ENCODE results near the gene SASH1.

DNA sequence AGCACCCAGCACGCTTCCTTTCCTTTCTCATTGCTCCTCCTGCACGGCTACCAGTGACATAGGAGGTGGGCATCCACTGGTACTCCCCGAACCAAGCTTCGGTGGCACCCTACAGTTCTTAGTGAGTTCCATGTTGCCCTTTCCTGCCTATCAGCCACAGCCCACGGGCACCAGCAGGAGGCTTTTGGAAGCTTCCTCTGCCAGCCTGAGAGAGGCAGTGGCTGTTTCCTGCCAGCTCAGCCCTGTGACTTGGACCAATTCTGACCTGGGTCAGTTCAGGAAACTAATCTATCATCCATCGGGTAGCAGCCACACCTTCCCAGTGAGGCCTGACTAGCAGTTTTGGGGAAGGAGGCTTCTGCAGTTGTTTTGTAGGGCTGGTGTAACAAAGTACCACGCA, 227.8 kb downstream of the SASH1 start:
- TF ChIP-seq HDAC6 (IDR thresholded peaks at IDR 0.05; ENCODE audit: low read depth, low read length) (no peak), RXRA (IDR thresholded peaks at IDR 0.05; ENCODE audit: insufficient read depth, low read depth, low read length) (no peak), JUN (IDR thresholded peaks at IDR 0.05; ENCODE audit: low read depth, low read length) (no peak), RAD21 (IDR thresholded peaks at IDR 0.05 in 1 of 2, conservative IDR thresholded peaks at IDR 0.05 in 1 of 2; ENCODE audit: low read depth in 2 of 2, low read length in 2 of 2) (no peak), GTF2F1 (IDR thresholded peaks at IDR 0.05; ENCODE audit: borderline replicate concordance, low read depth, low read length) (no peak)
- TF ChIP-seq, protein P1, sequence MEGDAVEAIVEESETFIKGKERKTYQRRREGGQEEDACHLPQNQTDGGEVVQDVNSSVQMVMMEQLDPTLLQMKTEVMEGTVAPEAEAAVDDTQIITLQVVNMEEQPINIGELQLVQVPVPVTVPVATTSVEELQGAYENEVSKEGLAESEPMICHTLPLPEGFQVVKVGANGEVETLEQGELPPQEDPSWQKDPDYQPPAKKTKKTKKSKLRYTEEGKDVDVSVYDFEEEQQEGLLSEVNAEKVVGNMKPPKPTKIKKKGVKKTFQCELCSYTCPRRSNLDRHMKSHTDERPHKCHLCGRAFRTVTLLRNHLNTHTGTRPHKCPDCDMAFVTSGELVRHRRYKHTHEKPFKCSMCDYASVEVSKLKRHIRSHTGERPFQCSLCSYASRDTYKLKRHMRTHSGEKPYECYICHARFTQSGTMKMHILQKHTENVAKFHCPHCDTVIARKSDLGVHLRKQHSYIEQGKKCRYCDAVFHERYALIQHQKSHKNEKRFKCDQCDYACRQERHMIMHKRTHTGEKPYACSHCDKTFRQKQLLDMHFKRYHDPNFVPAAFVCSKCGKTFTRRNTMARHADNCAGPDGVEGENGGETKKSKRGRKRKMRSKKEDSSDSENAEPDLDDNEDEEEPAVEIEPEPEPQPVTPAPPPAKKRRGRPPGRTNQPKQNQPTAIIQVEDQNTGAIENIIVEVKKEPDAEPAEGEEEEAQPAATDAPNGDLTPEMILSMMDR (IDR thresholded peaks at IDR 0.05; ENCODE audit: control extremely low read depth in 1 of 3, insufficient read depth in 1 of 3, low read depth in 1 of 3, low read length in 3 of 3) = no peak
- TF ChIP-seq, protein P2, sequence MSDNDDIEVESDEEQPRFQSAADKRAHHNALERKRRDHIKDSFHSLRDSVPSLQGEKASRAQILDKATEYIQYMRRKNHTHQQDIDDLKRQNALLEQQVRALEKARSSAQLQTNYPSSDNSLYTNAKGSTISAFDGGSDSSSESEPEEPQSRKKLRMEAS (IDR thresholded peaks at IDR 0.05) = no peak

Data from H1 (cell line).